Activated CD8-positive, alpha-beta memory T cell treated with anti-CD3 and anti-CD28 coated beads, Interleukin-2, amount 10 ng/mL, durations not matched to agents 7 days and 5 days (primary cell): ENCODE measurements around the gene AOAH. TPM values are rescaled to one million over a fixed set of nuclear protein-coding genes. Genes with fewer than 3 reads are reported as not detected.
"Not testable (repeated sequence)": the region's sequence is repeated elsewhere in the genome, so short reads cannot be mapped to it uniquely, and the experiment has no call there.

Experiments
- ATAC-seq: fragments of 150-1000 bp; cut with Tn5 transposase; one replicate; pipeline ENCODE4 v1.10.0; 2021; ENCODE audit warnings: moderate library complexity
- CTCF ChIA-PET: fragments of 350-600 bp; sonication (Branson Sonifier 250); formaldehyde crosslinking; loops from one replicate; lab custom pipeline; 2021; ENCODE audit warnings: antibody characterized with exemption; lab: Charles Lee
- DNase-seq: peaks from one replicate; pipeline ENCODE4 v3.0.0-alpha.2; 2020
- H3K27ac Mint-ChIP-seq: one replicate; pipeline ENCODE4 v1.8.0; 2021; ENCODE audit warnings: mild to moderate bottlenecking, mixed read lengths
- H3K27me3 Mint-ChIP-seq: one replicate; pipeline ENCODE4 v1.8.0; 2021; ENCODE audit warnings: mixed read lengths
- H3K36me3 Mint-ChIP-seq: one replicate; pipeline ENCODE4 v1.8.0; 2021; ENCODE audit warnings: mild to moderate bottlenecking, mixed read lengths
- H3K4me1 Mint-ChIP-seq: one replicate; pipeline ENCODE4 v1.8.0; 2021; ENCODE audit warnings: mixed read lengths
- H3K4me3 Mint-ChIP-seq: one replicate; pipeline ENCODE4 v1.8.0; 2021; ENCODE audit warnings: mild to moderate bottlenecking, moderate library complexity, mixed read lengths
- H3K9me3 Mint-ChIP-seq: one replicate; pipeline ENCODE4 v1.8.0; 2022; ENCODE audit warnings: low read depth, mixed read lengths
- total RNA-seq, 2 experiments: library from RNA; stranded (reverse); gene quantifications; one replicate each; pipeline ENCODE4 v1.2.3, GENCODE V29; 2021

Gene AOAH
- total RNA-seq, 2 experiments from 2014 or later = 44.5 to 48.8 TPM

DNA sequence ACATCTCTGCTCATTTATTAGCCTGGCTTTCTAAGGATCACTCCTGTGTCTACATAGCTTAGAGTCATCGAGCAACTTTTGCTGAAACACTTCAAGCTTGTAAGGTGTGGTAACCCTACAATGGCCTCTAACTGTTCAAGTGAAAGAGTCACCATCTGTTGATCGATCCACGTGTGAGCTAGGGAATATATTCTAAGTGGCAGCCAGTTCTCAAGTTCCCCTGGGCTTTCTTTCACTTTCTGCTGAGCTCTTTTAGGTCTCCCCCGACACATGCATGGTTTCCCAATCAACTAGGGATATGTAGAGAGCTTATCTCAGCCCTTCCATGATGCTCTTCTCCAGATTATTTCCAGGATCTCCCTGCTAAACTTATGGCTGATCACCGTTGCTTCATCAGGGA is 15.5 kb downstream of the AOAH start:
- peak overlapping the region; percentile 70 for H3K27ac Mint-ChIP-seq

DNA sequence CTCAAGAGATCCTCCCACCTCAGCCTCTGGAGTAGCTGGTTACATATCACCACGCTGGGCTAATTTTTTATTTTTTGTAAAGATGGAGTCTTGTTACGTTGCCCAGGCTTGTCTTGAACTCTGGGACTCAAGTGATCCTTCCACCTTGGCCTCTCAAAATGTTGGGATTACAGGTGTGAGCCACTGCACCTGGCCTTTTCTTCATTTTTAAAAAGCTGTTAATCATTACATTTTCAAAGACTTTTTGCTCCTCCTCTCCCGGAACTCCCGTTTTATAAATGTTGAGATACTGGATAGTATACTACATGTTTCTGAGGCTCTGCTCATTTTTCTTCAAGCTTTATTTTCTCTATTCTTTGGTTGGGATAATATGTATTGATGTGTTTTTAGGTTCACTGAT is 16.4 kb downstream of the AOAH start:
- Mint-ChIP-seq H3K36me3 (peaks cover 83% of the 10 kb centered on the region), H3K27me3 (no peaks in the 10 kb centered on the region), H3K9me3 (peaks cover 19% of the 10 kb centered on the region), H3K4me3 (peak overlapping the region; percentile 29), H3K27ac (peak overlapping the region; percentile 83), H3K4me1 (peaks cover 66% of the 10 kb centered on the region)
- ATAC-seq (no peak), DNase-seq (no peak)
- CTCF ChIA-PET = interaction anchor here (1.5 kb wide), 1 partner anchor 474 kb away, joined by 3 read pairs; no protein-coding TSS in a partner anchor

More for the DNA sequence above, 15.5 kb downstream of the AOAH start:
- peaks cover 69% of the 10 kb centered on the region for H3K4me1 Mint-ChIP-seq
- peak; percentile 52 for ATAC-seq
- peak overlapping the region; percentile 34 for H3K4me3 Mint-ChIP-seq
- H3K36me3 Mint-ChIP-seq = peaks cover 77% of the 10 kb centered on the region
- peaks cover 18% of the 10 kb centered on the region for H3K9me3 Mint-ChIP-seq
- no peak for DNase-seq
- H3K27me3 Mint-ChIP-seq = no peaks in the 10 kb centered on the region
- CTCF ChIA-PET = interaction anchor here (1.1 to 1.5 kb wide), 3 partner anchors 15 to 473 kb away, joined by 3 to 4 read pairs (median 4); partner anchors contain the start of gene AOAH

DNA sequence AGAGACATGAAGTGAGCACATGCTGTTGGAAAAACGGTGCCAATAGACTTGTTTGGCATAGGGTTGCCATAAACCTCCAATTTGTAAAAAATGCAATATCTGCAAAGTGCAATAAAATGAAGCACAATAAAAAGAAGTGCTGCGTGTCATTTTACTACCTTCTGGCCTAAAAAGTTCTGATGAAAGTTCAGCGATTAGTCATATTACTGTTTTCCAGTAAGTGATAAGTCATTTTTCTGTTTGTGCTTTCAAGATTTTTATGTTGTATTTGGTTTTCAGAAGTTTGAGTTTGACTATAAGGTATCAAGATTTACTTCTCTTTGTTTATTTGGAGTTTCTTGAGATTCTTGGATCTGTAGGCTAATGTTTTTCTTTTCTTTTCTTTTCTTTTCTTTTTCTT is 16.8 kb downstream of the AOAH start:
- CTCF ChIA-PET = interaction anchor here (1.4 to 1.5 kb wide), 2 partner anchors 14 to 474 kb away, joined by 3 read pairs; no protein-coding TSS in a partner anchor
- Mint-ChIP-seq H3K36me3 (peaks cover 86% of the 10 kb centered on the region), H3K4me1 (peaks cover 64% of the 10 kb centered on the region), H3K4me3 (no peak overlapping the region), H3K9me3 (peaks cover 19% of the 10 kb centered on the region), H3K27ac (peak overlapping the region; percentile 83), H3K27me3 (no peaks in the 10 kb centered on the region)
- no peak for DNase-seq
- ATAC-seq = peak; percentile 67

DNA sequence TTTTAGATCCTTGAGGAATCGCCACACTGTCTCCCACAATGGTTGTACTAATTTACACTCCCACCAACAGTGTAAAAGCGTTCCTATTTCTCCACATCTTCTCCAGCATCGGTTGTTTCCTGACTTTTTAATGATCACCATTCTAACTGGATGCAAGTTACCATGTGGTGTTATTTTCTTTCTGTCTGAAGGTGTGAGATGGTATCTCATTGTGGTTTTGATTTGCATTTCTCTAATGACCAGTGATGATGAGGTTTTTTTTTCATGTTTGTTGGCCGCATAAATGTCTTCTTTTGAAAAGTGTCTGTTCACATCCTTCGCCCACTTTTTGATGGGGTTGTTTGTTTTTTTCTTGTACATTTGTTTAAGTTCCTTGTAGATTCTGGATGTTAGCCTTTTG is 20.4 kb downstream of the AOAH start:
- H3K27ac Mint-ChIP-seq, H3K4me3 Mint-ChIP-seq, DNase-seq, H3K27me3 Mint-ChIP-seq, CTCF ChIA-PET, ATAC-seq: not testable (repeated sequence)
- Mint-ChIP-seq H3K4me1 (peaks cover 41% of the 10 kb centered on the region), H3K36me3 (peaks cover 75% of the 10 kb centered on the region), H3K9me3 (peaks cover 17% of the 10 kb centered on the region)

DNA sequence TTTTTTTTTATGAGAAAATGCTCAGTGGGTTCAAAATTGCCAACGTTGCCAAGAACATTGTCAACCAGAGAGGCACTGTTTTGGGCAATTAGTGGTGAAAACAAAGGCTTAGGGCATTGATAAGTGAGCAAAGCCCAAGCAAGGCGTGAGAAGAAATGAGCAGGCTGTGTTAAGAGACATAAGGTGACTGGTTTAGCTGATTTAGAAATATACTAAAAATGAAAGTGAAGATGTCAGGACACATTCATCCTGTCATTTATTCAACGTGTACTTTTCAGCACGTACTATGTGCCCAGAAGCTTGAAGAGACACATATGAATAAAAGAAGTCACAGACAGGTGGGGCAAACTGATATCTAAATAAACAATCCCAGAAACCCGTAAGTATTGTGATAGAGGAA is 31.8 kb downstream of the AOAH start:
- DNase-seq = no peak
- Mint-ChIP-seq H3K4me3 (no peak overlapping the region), H3K27me3 (no peaks in the 10 kb centered on the region), H3K27ac (no peak overlapping the region), H3K4me1 (peaks cover 33% of the 10 kb centered on the region), H3K9me3 (no peaks in the 10 kb centered on the region), H3K36me3 (peaks cover 23% of the 10 kb centered on the region)
- no peak for ATAC-seq
- CTCF ChIA-PET = no interaction called here

DNA sequence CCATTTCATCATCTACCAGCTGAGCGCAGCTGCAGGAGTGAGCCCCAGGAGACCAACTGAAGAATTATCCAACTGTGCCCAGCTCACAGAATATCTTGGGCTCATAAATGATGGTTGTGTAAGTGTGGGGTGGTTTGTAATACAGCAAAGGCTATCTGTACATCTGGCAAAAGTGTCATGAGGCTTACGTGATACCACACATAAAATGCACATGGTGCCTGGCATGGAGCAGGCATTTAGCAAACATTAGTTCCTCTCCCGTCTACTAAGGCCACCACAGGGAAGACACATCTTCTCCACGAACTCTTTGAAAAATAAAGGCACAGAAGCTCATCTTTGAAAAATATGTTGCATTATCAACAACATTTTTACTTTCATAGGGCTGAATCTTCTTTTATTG is 32.3 kb downstream of the AOAH start:
- Mint-ChIP-seq H3K4me3 (no peak overlapping the region), H3K27ac (peak overlapping the region; percentile 25), H3K9me3 (no peaks in the 10 kb centered on the region)

DNA sequence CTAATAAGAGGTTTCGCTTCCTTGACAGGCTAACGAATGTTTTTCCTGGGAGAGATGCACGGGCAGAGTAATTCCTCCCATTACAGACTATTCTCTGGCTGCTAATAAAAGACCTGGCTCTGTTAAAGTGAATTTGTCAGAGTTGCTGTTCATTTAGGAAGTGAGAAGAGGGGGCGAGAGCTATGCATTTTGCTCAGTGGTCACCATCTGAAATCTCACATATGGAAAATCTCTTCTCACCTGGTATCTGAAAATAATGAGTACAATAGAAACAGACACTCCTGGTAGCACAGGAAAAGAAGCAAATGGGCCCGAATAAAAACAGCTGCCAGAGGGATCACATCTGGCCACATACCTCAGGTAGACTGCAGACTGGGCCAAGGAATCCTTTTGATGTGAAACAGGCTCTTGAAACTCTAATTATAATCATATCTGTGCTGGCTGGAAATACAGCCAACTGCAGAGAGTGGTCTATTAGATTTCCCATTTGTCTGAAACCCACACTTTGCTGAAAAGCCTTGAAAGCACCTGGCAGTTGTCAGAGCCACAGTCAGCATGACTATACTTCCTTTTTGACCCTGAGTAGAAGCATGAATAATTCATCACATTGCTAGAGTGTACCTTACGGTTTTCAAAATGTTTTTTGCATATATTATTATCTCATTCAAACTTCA is 33.6 kb downstream of the AOAH start:
- peaks cover 28% of the 10 kb centered on the region for H3K36me3 Mint-ChIP-seq
- no peaks in the 10 kb centered on the region for H3K27me3 Mint-ChIP-seq
- peak overlapping the region; percentile 41 for H3K27ac Mint-ChIP-seq
- H3K4me1 Mint-ChIP-seq = peaks cover 48% of the 10 kb centered on the region
- no peaks in the 10 kb centered on the region for H3K9me3 Mint-ChIP-seq
- H3K4me3 Mint-ChIP-seq = no peak overlapping the region
- CTCF ChIA-PET = interaction anchor here (1.0 kb wide), 1 partner anchor 19 kb away, joined by 3 read pairs; no protein-coding TSS in a partner anchor
- ATAC-seq (peak; percentile 16), DNase-seq (no peak)

More for the DNA sequence above, 32.3 kb downstream of the AOAH start:
- CTCF ChIA-PET = no interaction called here
- peaks cover 23% of the 10 kb centered on the region for H3K36me3 Mint-ChIP-seq
- DNase-seq (no peak), ATAC-seq (no peak)
- peaks cover 36% of the 10 kb centered on the region for H3K4me1 Mint-ChIP-seq
- no peaks in the 10 kb centered on the region for H3K27me3 Mint-ChIP-seq

DNA sequence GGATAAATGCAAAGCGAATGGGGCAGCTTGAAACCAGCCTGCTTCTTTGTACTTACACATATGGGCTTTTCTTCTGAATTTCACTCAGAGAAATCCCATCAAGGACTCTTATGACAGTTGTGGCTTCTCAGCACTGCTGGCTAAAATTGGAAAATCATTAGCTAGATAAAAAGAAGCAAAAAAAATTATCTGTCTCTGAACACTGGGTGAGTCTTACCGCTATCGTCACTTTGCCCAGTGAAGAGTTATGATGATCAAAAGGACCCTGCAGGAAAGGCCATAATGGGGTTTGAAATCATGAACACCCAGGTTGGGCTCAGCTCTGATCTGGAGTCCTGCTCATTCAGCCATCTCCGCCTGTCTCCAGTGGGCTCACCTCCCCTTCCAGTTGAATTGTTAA is 34.3 kb downstream of the AOAH start:
- DNase-seq (no peak), ATAC-seq (no peak)
- Mint-ChIP-seq H3K27me3 (no peaks in the 10 kb centered on the region), H3K4me3 (no peak overlapping the region), H3K9me3 (no peaks in the 10 kb centered on the region), H3K27ac (peak overlapping the region; percentile 2), H3K36me3 (peaks cover 33% of the 10 kb centered on the region), H3K4me1 (peaks cover 54% of the 10 kb centered on the region)
- CTCF ChIA-PET = interaction anchor here (1.0 kb wide), 1 partner anchor 19 kb away, joined by 3 read pairs; no protein-coding TSS in a partner anchor

DNA sequence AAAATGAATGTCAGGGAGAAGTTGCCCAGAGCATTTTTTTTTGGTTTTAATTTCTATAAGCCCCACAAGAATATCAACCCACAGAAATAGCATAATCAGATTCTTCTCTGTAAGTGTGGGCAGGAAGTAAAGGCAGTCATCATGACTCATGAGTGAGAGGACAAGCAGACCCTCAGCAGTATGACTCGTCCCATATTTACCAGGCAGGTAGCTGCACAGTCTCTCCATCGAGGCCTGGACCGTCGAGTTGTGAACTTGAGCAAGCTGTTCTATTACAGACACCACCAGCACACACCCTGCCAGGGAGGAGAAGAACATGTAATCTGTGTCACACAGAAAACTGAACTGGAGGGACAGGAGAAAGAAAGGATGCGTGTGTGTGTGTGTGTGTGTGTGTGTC is 37.8 kb downstream of the AOAH start:
- peaks cover 75% of the 10 kb centered on the region for H3K4me1 Mint-ChIP-seq
- H3K9me3 Mint-ChIP-seq = no peaks in the 10 kb centered on the region
- peak; percentile 75 for DNase-seq
- H3K36me3 Mint-ChIP-seq = peaks cover 35% of the 10 kb centered on the region
- no peaks in the 10 kb centered on the region for H3K27me3 Mint-ChIP-seq
- H3K4me3 Mint-ChIP-seq = no peak overlapping the region
- peak; percentile 86 for ATAC-seq
- CTCF ChIA-PET = interaction anchor here (1.0 to 2.0 kb wide), 2 partner anchors 9 to 495 kb away, joined by 4 to 8 read pairs; no protein-coding TSS in a partner anchor
- H3K27ac Mint-ChIP-seq = peak overlapping the region; percentile 84

DNA sequence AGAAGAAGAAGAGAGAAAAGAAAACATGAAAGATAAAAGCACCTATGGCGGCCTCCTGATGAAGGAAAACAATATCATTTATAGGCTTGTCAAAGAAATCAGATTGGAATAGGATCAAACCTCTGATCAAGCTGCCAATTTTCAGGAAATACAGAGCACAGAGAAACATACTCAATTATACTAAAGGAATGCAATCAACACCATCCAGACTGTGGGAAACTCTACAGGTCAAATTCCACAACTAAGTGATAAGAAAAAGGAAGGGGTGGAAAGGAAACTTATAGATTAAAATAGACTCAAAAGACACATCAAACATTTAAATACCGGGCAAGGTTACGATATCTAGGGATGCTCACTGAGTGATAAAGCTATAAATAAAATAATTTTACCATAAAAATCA is 39.3 kb downstream of the AOAH start:
- Mint-ChIP-seq H3K27me3 (no peaks in the 10 kb centered on the region), H3K4me1 (peaks cover 70% of the 10 kb centered on the region), H3K4me3 (no peak overlapping the region), H3K9me3 (no peaks in the 10 kb centered on the region), H3K36me3 (peaks cover 40% of the 10 kb centered on the region), H3K27ac (peak overlapping the region; percentile 73)
- DNase-seq = no peak
- CTCF ChIA-PET = interaction anchor here (0.8 to 5.6 kb wide), 4 partner anchors 14 to 514 kb away, joined by 3 to 36 read pairs (median 6); no protein-coding TSS in a partner anchor
- ATAC-seq = no peak

DNA sequence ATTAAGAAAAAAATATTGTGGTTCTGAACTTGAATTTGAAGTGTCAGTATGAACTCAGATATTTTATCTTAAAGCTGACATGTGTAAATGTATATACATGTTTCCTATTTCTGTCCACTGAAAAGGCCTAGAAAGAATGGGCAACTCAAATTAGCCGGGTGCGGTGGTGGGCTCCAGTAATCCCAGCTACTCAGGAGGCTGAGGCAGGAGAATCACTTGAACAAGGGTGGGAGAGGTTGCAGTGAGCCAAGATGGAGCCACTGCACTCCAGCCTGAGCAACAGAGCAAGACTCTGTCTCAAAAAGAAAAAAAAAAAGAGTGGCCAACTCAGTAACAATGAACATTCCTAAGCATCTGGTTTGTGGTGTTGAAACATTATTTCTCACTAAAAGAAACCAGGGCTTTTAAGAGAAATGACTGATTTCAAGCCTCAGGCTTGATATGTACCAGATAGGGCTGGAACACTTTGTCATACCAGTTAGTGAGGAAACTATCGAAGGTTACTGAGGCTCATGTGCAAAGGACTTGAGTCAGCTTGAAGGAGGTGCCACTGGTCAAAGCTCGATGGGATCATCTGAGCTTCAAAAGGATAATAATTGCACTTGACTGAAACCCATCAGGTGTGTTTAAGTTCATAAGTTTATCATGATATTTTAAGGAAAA is 40.5 kb downstream of the AOAH start:
- CTCF ChIA-PET = interaction anchor here (0.6 to 5.6 kb wide), 7 partner anchors 13 to 498 kb away, joined by 3 to 36 read pairs (median 4); no protein-coding TSS in a partner anchor
- H3K27ac Mint-ChIP-seq = peak overlapping the region; percentile 88
- H3K4me1 Mint-ChIP-seq = peaks cover 70% of the 10 kb centered on the region
- peaks cover 38% of the 10 kb centered on the region for H3K36me3 Mint-ChIP-seq
- H3K4me3 Mint-ChIP-seq = no peak overlapping the region
- no peaks in the 10 kb centered on the region for H3K9me3 Mint-ChIP-seq
- H3K27me3 Mint-ChIP-seq = no peaks in the 10 kb centered on the region
- DNase-seq = peak; percentile 52
- ATAC-seq = peak; percentile 81

DNA sequence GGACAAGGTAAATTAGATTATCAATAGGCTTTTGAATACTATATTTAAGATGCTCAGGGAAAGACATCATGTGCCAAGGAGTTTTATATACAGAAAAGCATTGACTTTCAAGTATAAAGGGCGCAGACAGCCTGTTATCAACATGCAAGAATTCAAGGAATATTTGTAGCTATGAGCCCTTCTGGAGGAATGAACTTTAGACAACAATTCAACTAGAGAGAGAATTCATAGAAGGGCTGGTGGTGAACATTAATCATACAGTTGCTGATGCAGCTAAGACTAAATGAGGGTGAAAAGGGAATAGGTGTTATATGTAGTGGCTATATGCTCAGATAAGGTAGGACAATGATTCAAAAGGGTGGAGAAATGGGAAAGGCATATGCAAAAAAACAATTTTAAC is 41.2 kb downstream of the AOAH start:
- ATAC-seq (no peak), DNase-seq (no peak)
- CTCF ChIA-PET = interaction anchor here (1.3 to 5.6 kb wide), 5 partner anchors 13 to 499 kb away, joined by 4 to 36 read pairs (median 8); no protein-coding TSS in a partner anchor
- peak overlapping the region; percentile 88 for H3K27ac Mint-ChIP-seq
- peaks cover 78% of the 10 kb centered on the region for H3K4me1 Mint-ChIP-seq
- H3K36me3 Mint-ChIP-seq = peaks cover 38% of the 10 kb centered on the region
- no peaks in the 10 kb centered on the region for H3K27me3 Mint-ChIP-seq
- H3K4me3 Mint-ChIP-seq = no peak overlapping the region
- H3K9me3 Mint-ChIP-seq = no peaks in the 10 kb centered on the region

DNA sequence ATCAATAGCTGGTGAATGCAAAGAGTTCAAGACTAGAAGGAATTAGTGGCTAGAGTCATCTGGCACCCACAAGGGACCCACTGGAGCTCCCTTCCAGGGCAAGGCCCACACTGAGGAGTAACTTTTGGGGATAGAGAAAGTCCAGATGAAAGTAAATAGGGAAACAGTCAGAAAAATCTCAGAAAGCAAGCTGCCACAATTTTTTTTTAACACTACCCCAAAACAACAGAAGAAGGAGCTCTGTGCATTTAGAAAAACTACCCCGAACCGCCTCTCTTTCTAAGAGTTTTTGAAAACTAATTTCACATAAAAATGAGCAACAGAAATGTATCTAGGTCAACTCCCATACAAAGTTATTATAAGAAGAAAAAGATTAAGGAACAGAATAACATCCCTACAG is 42.2 kb downstream of the AOAH start:
- H3K4me1 Mint-ChIP-seq = peaks cover 81% of the 10 kb centered on the region
- CTCF ChIA-PET = interaction anchor here (0.7 to 5.6 kb wide), 12 partner anchors 10 to 517 kb away, joined by 3 to 36 read pairs (median 4); partner anchors contain the start of gene AOAH
- H3K4me3 Mint-ChIP-seq = no peak overlapping the region
- DNase-seq (no peak), ATAC-seq (no peak)
- peaks cover 36% of the 10 kb centered on the region for H3K36me3 Mint-ChIP-seq
- no peaks in the 10 kb centered on the region for H3K9me3 Mint-ChIP-seq
- no peaks in the 10 kb centered on the region for H3K27me3 Mint-ChIP-seq
- H3K27ac Mint-ChIP-seq = peak overlapping the region; percentile 50
